Kidney glomerular epithelial cell (primary cell): ENCODE data around the gene SKAP2.

ENCODE experiments used
- DNase-seq: peaks from one replicate; lab custom pipeline; 2025; lab: John Stamatoyannopoulos, UW

SKAP2 gene

GRCh38 chr7:26777385-26777784, 87.0 kb downstream of the SKAP2 start:
- DNase-seq: no peak

GRCh38 chr7:26760501-26760900, 103.9 kb downstream of the SKAP2 start:
- no peak for DNase-seq

- DNase-seq: no peak
Observed at GRCh38 chr7:26759108-26759507, 105.3 kb downstream of the SKAP2 start.

- DNase-seq: no peak
Observed at GRCh38 chr7:26743205-26743604, 121.2 kb downstream of the SKAP2 start.

- no peak for DNase-seq
Observed at GRCh38 chr7:26735976-26736600, 128.3 kb downstream of the SKAP2 start.

GRCh38 chr7:26729150-26729775, 135.1 kb downstream of the SKAP2 start:
- no peak for DNase-seq

GRCh38 chr7:26726051-26726450, 138.3 kb downstream of the SKAP2 start:
- no peak for DNase-seq

GRCh38 chr7:26724795-26725194, 139.6 kb downstream of the SKAP2 start:
- DNase-seq: no peak

- peak; percentile 2 for DNase-seq
Observed at GRCh38 chr7:26723129-26723528, 141.3 kb downstream of the SKAP2 start.

GRCh38 chr7:26721450-26721849, 142.9 kb downstream of the SKAP2 start:
- no peak for DNase-seq

- DNase-seq: no peak
Observed at GRCh38 chr7:26718063-26718462, 146.3 kb downstream of the SKAP2 start.

- DNase-seq: no peak
Observed at GRCh38 chr7:26714438-26714837, 150.0 kb downstream of the SKAP2 start.

GRCh38 chr7:26714006-26714405, 150.4 kb downstream of the SKAP2 start:
- DNase-seq: no peak

GRCh38 chr7:26709210-26709990, 155.0 kb downstream of the SKAP2 start:
- DNase-seq: no peak

- DNase-seq: peak; percentile 78
Observed at GRCh38 chr7:26705567-26705966, 158.8 kb downstream of the SKAP2 start.

- DNase-seq: no peak
Observed at GRCh38 chr7:26704786-26705185, 159.6 kb downstream of the SKAP2 start.

GRCh38 chr7:26704036-26704435, 160.4 kb downstream of the SKAP2 start:
- DNase-seq: no peak

GRCh38 chr7:26700893-26701292, 163.5 kb downstream of the SKAP2 start:
- no peak for DNase-seq

GRCh38 chr7:26700386-26700785, 164.0 kb downstream of the SKAP2 start:
- DNase-seq: no peak

- no peak for DNase-seq
Observed at GRCh38 chr7:26699766-26700165, 164.6 kb downstream of the SKAP2 start.

- no peak for DNase-seq
Observed at GRCh38 chr7:26698806-26699205, 165.6 kb downstream of the SKAP2 start.

GRCh38 chr7:26698194-26698593, 166.2 kb downstream of the SKAP2 start:
- no peak for DNase-seq

- no peak for DNase-seq
Observed at GRCh38 chr7:26696978-26697377, 167.4 kb downstream of the SKAP2 start.
